ENCODE measurements around the gene NBPF3.

NBPF3 gene

DNA sequence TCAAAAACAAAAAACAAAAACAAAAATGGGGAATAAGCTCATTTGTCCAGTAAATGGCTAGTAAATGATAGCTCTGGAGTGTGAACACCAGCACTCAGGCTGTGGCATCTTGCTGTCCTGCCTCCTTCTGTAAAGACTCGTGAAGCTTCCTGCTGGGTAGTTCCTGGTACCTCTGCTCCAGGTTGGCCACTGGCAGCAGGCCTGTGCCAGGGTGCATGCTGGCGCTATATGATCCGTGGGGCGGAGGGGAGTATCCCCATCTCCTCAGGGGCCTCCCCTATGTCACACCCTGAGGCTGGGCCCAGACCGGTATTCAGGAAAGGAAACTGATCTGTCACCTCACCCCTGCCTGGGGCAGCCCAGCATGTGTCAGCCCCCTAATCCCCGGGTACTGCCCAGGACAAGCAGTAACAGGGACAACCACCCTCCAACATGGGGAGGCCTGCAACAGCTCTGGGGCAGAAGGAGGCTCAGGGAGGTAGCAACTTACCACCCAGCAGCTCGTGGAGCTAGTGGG is 83.4 kb downstream of the NBPF3 start:
- in situ Hi-C loops (cut with HindIII; ENCODE audit: low sequenced_read_pairs), result no loop called here
- TF ChIP-seq, protein P1, sequence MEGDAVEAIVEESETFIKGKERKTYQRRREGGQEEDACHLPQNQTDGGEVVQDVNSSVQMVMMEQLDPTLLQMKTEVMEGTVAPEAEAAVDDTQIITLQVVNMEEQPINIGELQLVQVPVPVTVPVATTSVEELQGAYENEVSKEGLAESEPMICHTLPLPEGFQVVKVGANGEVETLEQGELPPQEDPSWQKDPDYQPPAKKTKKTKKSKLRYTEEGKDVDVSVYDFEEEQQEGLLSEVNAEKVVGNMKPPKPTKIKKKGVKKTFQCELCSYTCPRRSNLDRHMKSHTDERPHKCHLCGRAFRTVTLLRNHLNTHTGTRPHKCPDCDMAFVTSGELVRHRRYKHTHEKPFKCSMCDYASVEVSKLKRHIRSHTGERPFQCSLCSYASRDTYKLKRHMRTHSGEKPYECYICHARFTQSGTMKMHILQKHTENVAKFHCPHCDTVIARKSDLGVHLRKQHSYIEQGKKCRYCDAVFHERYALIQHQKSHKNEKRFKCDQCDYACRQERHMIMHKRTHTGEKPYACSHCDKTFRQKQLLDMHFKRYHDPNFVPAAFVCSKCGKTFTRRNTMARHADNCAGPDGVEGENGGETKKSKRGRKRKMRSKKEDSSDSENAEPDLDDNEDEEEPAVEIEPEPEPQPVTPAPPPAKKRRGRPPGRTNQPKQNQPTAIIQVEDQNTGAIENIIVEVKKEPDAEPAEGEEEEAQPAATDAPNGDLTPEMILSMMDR (IDR thresholded peaks at IDR 0.05; ENCODE audit: low read depth, low read length, missing control alignments), result no peak
- DNase-seq (ENCODE audit: low read depth), result no peak
- H3K4me3 ChIP-seq (ENCODE audit: low read depth, low read length), result no peak overlapping the region

DNA sequence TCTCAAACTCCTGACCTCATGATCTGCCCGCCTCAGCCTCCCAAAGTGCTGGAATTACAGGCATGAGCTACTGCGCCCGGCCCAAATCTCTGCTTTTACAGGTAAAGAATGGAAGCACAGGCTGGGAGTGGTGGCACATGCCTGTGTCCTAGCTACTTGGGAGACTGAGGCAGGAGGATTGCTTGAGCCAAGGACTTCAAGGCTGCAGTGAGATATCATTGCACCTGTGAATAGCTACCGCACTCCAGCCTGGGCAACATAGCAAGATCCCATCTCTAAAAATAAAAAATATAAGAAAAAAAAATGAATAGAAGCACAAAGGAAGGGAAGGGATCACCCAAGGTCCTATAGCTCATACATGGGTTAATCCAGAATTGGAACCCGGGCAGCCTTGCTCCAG is 84.3 kb downstream of the NBPF3 start:
- H3K4me3 ChIP-seq (ENCODE audit: low read depth, low read length), result no peak overlapping the region
- TF ChIP-seq, protein P1 (IDR thresholded peaks at IDR 0.05; ENCODE audit: low read depth, low read length, missing control alignments), result no peak
- DNase-seq (ENCODE audit: low read depth), result no peak
- in situ Hi-C loops (cut with HindIII; ENCODE audit: low sequenced_read_pairs), result no loop called here

DNA sequence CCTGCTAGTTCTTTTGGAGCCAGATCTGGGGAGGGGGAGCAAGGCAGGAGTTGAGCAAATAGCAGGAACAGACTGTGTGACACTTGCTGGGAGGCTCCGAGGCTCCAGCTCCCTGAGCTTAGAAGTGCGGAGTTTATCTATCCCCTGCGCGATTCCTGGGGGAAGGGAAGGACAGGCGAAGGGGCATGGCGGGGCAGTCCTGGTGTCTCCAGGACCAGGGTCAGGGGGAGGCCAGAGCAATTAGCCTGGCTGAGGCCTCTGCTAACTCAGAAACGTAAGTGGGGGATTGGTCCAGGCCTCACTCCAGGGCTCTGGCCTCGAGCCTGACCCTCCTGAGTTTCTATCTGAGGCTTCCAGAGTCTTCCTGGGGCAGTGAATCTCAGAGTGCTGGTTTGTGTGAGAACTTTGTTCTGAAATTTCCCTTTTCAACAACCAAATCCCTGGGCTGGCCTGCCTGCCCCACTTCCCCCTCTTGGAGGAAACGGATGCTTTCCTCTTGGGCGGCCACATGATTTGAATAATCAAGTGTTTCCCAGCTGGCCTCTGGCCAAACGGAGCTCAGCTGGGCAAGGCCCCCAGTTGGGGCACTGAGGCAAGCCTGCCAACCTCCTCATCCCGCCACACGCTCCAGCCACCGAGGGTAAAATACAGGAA is 84.9 kb downstream of the NBPF3 start:
- no peak overlapping the region for H3K4me3 ChIP-seq (ENCODE audit: low read depth, low read length)
- in situ Hi-C loops (cut with HindIII; ENCODE audit: low sequenced_read_pairs), result loop anchor here (5.0 kb wide), 1 partner anchor 158 kb away; no protein-coding TSS in a partner anchor
- TF ChIP-seq, protein P1 (IDR thresholded peaks at IDR 0.05; ENCODE audit: low read depth, low read length, missing control alignments), result no peak
- no peak for DNase-seq (ENCODE audit: low read depth)

DNA sequence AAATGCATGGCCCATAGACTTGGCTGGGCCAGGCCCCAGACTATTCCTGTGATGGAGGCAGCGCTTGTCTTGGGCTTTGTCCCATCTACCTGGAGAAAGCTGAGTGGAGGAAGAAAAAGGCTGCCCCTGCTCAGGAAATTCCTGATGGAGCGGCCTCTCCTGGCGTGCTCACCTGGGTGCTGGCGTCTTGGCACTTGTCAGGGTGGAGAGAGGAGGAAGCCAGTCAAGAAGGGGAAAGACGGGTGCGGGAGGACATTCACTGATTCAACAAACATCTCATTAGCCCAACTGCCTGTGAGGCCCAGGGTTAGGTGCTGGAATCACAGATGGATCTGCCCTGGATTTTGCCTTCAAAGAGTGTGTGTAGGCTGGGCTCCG is 85.4 kb downstream of the NBPF3 start:
- no peak for DNase-seq (ENCODE audit: low read depth)
- in situ Hi-C loops (cut with HindIII; ENCODE audit: low sequenced_read_pairs), result loop anchor here (5.0 kb wide), 1 partner anchor 158 kb away; no protein-coding TSS in a partner anchor

DNA sequence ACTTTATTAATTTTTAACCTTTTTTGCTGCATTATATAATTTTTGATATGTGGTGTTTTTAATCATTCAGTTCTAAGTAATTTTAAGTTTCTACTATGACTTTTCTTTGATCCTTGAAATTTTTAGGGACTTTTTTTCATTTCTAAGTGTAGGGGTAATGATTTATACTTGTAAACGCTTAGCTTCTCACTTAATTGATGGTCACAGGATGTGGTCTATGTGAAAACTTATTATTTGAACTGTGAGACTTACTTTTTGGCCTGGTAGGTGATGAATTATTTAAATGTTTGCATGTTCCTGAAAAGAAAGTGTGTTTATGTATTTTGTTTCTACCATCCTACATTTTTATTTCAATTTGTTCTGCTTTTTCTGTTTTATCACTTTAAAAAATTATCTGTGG is 86.5 kb downstream of the NBPF3 start:
- in situ Hi-C loops (cut with HindIII; ENCODE audit: low sequenced_read_pairs), result loop anchor here (5.0 kb wide), 1 partner anchor 159 kb away; no protein-coding TSS in a partner anchor
- TF ChIP-seq, protein P1 (IDR thresholded peaks at IDR 0.05; ENCODE audit: low read depth, low read length, missing control alignments), result no peak
- no peak overlapping the region for H3K4me3 ChIP-seq (ENCODE audit: low read depth, low read length)
- DNase-seq (ENCODE audit: low read depth), result no peak

More for the DNA sequence above, 85.4 kb downstream of the NBPF3 start:
- H3K4me3 ChIP-seq (ENCODE audit: low read depth, low read length), result no peak overlapping the region
- TF ChIP-seq, protein P1 (IDR thresholded peaks at IDR 0.05; ENCODE audit: low read depth, low read length, missing control alignments), result no peak

DNA sequence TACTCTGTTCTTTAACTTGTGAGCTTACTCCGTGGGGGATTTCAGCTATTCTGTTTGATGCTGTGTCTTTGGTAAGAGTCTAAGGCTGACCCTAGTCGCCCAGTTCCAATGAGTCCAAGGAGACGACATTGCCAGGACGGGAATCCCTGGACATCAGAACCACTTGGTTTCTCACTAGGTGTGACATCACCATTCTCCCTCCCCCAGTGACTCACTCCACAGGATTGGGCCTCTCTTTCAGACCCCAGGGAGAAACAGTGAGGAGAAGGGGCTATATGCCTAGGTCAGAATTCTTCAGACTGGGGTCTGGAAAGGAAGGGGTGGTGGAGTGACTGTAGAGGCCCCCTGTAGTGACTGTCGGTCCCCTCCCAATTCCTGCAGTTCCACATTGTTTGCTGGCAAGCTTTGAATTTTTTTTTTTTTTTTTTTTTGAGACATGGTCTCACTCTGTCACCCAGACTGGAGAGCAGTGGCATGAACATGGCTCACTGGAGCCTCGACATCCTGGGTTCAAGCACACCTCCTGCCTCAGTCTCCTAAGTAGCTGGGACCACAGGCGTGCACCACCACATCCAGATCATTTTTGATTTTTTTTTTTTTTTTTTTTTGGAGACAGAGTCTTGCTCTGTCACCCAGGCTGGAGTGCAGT is 90.6 kb downstream of the NBPF3 start:
- DNase-seq (ENCODE audit: low read depth), result no peak
- no peak overlapping the region for H3K4me3 ChIP-seq (ENCODE audit: low read depth, low read length)
- in situ Hi-C loops (cut with HindIII; ENCODE audit: low sequenced_read_pairs), result no loop called here
- TF ChIP-seq, protein P1 (IDR thresholded peaks at IDR 0.05; ENCODE audit: low read depth, low read length, missing control alignments), result no peak

Data from astrocyte of the cerebellum (primary cell).